ENCODE measurements around the gene STARD9. TPM values are rescaled to one million over a fixed set of nuclear protein-coding genes. Genes with fewer than 3 reads are reported as not detected.
A peak's percentile ranks its signal among the peaks of the same experiment; 100 is the strongest.

The STARD9 gene
- total RNA-seq (2022) = 0.56 and 0.86 TPM in 2 replicates
- percentile 24 among the genes with signal in this experiment for Bru-seq, nascent RNA
- percentile 29 among the genes with signal in this experiment for BruChase-seq, experiment 1, labeled RNA remaining after a 2-hour chase
- percentile 25 among the genes with signal in this experiment for BruChase-seq, experiment 2, labeled RNA remaining after a 6-hour chase
- long read RNA-seq = 0 reads

DNA sequence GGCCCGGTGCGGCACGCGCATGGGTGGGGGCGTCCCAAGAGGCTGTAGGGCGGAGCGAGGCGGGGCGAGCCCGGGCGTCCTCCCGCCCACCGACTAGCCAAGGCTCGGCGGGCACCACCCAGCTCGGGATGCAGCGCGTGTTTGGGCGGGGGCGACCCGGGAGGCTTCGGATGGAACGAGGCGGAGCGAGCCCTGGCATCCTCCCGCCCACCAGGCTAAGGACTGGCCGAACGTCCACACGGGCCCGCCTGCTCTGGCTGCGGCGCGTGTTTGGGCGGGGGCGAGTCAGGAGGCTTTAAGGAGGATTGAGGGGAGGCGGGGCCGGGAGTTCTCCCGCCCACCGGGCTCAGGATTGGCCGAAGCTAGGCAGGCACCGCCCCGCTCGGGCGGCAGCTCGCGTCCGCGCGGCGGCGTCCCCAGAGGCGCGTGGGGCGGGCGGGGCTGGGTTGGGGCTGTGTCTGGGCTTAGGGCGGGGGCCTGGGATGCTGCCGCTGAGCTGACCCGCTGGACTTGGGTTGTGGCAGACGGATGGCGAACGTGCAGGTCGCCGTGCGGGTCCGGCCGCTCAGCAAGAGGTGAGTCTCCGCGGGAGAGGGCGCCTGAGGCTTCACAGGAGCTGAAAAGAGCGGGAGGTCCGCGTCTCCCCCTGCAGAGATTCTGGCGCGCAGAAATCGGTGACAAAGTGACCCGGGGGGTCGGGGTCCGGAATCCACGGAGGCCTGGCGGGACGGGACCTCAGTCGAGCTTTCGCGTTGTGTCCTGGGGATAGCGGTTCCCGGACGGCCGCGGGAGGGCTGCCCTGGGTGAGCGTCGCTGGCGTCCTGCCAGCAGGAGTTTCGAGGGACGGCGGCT is at the start of gene STARD9:
Gene STARD9 (plus strand): TSS at position 419 of the 852 bp plus-strand sequence. CDS start 110 bp downstream, at position 529.
- Mint-ChIP-seq H3K27ac (ENCODE audit: unreplicated experiment) (peak within 1 kb of the TSS; percentile 37), H3K27me3 (ENCODE audit: insufficient read depth, unreplicated experiment) (peaks cover 20% of the 10 kb centered on the region), H3K4me1 (ENCODE audit: low read depth, unreplicated experiment) (no peaks in the 10 kb centered on the region), H3K4me3 (ENCODE audit: unreplicated experiment) (peak within 1 kb of the TSS; percentile 86), H3K36me3 (ENCODE audit: insufficient read depth, unreplicated experiment) (peaks cover 6% of the 10 kb centered on the region), H3K9me3 (ENCODE audit: unreplicated experiment) (no peaks in the 10 kb centered on the region)
- peak within 1 kb of the TSS; percentile 58 for H3K4me3 ChIP-seq (ENCODE audit: low read depth, low read length)
- H3K27me3 ChIP-seq (replicated peaks; ENCODE audit: control insufficient read depth, insufficient read depth, low read length) = peaks cover 1% of the 10 kb centered on the region; the same call in 1 of the 2 replicates
- 0 out of 2 replicates have a peak, but pooled peaks cover 10% of the 10 kb centered on the region for H3K4me1 ChIP-seq
- TF ChIP-seq CTCF (IDR thresholded peaks at IDR 0.05; ENCODE audit: insufficient read depth in 1 of 2, low read depth in 1 of 2, low read length in 1 of 2, severe bottlenecking in 1 of 2, unreplicated experiment in 1 of 2) = no peak
- intact Hi-C loops (cut with micrococcal nuclease; ENCODE audit: unreplicated experiment) = loop anchor here (1.0 kb wide), 2 partner anchors 27 to 75 kb away; partner anchors contain the start of genes HAUS2 and LRRC57
- peak; percentile 98 for DNase-seq
- ChIA-PET POLR2A (interaction anchor here (0.6 to 2.1 kb wide), 10 partner anchors 11 to 796 kb away, joined by 3 to 11 read pairs (median 4); partner anchors contain the start of genes HAUS2, LRRC57, TUBGCP4 and ZNF106), CTCF (interaction anchor here (0.6 to 0.7 kb wide), 3 partner anchors 13 to 226 kb away, joined by 3 read pairs; no protein-coding TSS in a partner anchor)
- H3K9me3 ChIP-seq = no peaks in the 10 kb centered on the region
- no peaks in the 10 kb centered on the region for H3K36me3 ChIP-seq (ENCODE audit: control insufficient read depth, insufficient read depth, low read length)
- no TSS peak for BruUV-seq (replicated peaks)

- CTCF ChIA-PET = no interaction called here
- Histone ChIP-seq H3K36me3 (ENCODE audit: control insufficient read depth, insufficient read depth, low read length) (no peaks in the 10 kb centered on the region), H3K4me1 (no peaks in the 10 kb centered on the region), H3K9me3 (no peaks in the 10 kb centered on the region), H3K4me3 (ENCODE audit: low read depth, low read length) (no peak overlapping the region), H3K27me3 (replicated peaks; ENCODE audit: control insufficient read depth, insufficient read depth, low read length) (no peaks in the 10 kb centered on the region)
- H3K27me3 Mint-ChIP-seq (ENCODE audit: insufficient read depth, unreplicated experiment) = no peaks in the 10 kb centered on the region
- TF ChIP-seq CTCF (IDR thresholded peaks at IDR 0.05; ENCODE audit: insufficient read depth in 1 of 2, low read depth in 1 of 2, low read length in 1 of 2, severe bottlenecking in 1 of 2, unreplicated experiment in 1 of 2) = no peak
- intact Hi-C loops (cut with micrococcal nuclease; ENCODE audit: unreplicated experiment) = no loop called here
- no peaks in the 10 kb centered on the region for H3K4me1 Mint-ChIP-seq (ENCODE audit: low read depth, unreplicated experiment)
- H3K36me3 Mint-ChIP-seq (ENCODE audit: insufficient read depth, unreplicated experiment) = peaks cover 50% of the 10 kb centered on the region
- BruUV-seq (replicated peaks) = no TSS peak
- H3K27ac Mint-ChIP-seq (ENCODE audit: unreplicated experiment) = no peak overlapping the region
- no peak overlapping the region for H3K4me3 Mint-ChIP-seq (ENCODE audit: unreplicated experiment)
- POLR2A ChIA-PET = no interaction called here
- no peaks in the 10 kb centered on the region for H3K9me3 Mint-ChIP-seq (ENCODE audit: unreplicated experiment)
- DNase-seq = no peak
Observed at GRCh38 chr15:42528970-42529369, 46.4 kb upstream of the STARD9 start.

- no peaks in the 10 kb centered on the region for H3K9me3 Mint-ChIP-seq (ENCODE audit: unreplicated experiment)
- no peak overlapping the region for H3K4me3 Mint-ChIP-seq (ENCODE audit: unreplicated experiment)
- H3K4me1 Mint-ChIP-seq (ENCODE audit: low read depth, unreplicated experiment) = no peaks in the 10 kb centered on the region
- intact Hi-C loops (cut with micrococcal nuclease; ENCODE audit: unreplicated experiment) = no loop called here
- Histone ChIP-seq H3K36me3 (ENCODE audit: control insufficient read depth, insufficient read depth, low read length) (no peaks in the 10 kb centered on the region; the same call in 1 of the 2 replicates), H3K4me3 (ENCODE audit: low read depth, low read length) (no peak overlapping the region), H3K27me3 (replicated peaks; ENCODE audit: control insufficient read depth, insufficient read depth, low read length) (no peaks in the 10 kb centered on the region), H3K9me3 (no peaks in the 10 kb centered on the region), H3K4me1 (no peaks in the 10 kb centered on the region)
- no peaks in the 10 kb centered on the region for H3K27me3 Mint-ChIP-seq (ENCODE audit: insufficient read depth, unreplicated experiment)
- no peak for TF ChIP-seq CTCF (IDR thresholded peaks at IDR 0.05; ENCODE audit: insufficient read depth in 1 of 2, low read depth in 1 of 2, low read length in 1 of 2, severe bottlenecking in 1 of 2, unreplicated experiment in 1 of 2)
- no peak for DNase-seq
- POLR2A ChIA-PET = no interaction called here
- no TSS peak for BruUV-seq (replicated peaks)
- CTCF ChIA-PET = no interaction called here
- peaks cover 45% of the 10 kb centered on the region for H3K36me3 Mint-ChIP-seq (ENCODE audit: insufficient read depth, unreplicated experiment)
- no peak overlapping the region for H3K27ac Mint-ChIP-seq (ENCODE audit: unreplicated experiment)
Observed at GRCh38 chr15:42533246-42533645, 42.2 kb upstream of the STARD9 start.
